GM21528 (cell line): Measurements from ENCODE around the gene KYAT1.
"Not testable (repeated sequence)": the region's sequence is repeated elsewhere in the genome, so short reads cannot be mapped to it uniquely, and the experiment has no call there.

Source experiments
- ATAC-seq: cut with Tn5 transposase; IDR thresholded peaks from one replicate; pipeline ENCODE4 v1.9.1; 2021; ENCODE audit warnings: mild to moderate bottlenecking, moderate library complexity; ENCODE audit not compliant: unreplicated experiment, low FRiP score

The KYAT1 gene

DNA sequence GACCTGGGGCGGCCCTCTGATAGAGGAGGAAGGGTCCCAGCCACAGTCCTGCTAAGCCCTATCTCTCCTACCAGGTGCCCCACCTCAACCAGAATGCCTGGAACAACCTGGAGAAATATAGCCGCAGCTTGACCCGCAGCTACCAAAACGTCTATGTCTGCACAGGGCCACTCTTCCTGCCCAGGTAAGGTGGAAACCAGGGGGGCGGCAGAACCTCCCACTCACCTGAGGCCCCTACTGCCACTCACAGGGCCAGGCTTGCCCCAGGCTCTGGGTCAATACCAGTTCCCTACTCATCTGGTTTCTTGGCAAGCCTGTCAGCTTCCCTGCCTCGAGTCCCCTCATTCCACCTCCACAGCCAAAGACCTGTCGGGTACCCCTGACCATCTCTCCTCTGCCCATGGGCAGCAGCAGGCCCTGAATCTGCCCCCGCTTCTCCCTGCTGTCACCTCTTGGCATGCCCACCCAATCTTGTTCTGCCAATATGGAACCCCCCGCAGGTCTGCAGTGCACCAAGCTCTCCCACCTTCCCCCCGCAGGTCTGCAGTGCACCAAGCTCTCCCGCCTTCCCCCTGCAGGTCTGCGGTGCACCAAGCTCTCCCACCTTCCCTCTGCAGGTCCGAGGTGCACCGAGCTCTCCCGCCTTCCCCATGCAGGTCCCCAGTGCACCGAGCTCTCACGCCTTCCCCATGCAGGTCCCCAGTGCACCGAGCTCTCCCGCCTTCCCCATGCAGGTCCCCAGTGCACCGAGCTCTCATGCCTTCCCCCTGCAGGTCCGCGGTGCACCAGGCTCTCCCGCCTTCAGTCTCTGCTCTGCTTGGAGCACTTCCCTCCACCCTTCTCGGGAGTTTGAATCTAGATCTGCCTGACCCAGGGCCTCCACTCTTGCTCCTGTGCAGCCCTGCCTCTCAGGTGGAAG lies 60.8 kb downstream of the KYAT1 start:
- no peak for ATAC-seq

- ATAC-seq = no peak
These were observed 61.8 kb downstream of the KYAT1 start for GRCh38 chr9:128819716-128820664.

GRCh38 chr9:128818839-128819715 lies 62.7 kb downstream of the KYAT1 start:
- peak; percentile 34 for ATAC-seq

- peak; percentile 76 for ATAC-seq
These were observed 63.5 kb downstream of the KYAT1 start, which contains the start of gene ENDOG for GRCh38 chr9:128818099-128818838. ENDOG (plus strand) TSS chr9:128818500; CDS start chr9:128818685, 185 bp downstream.

DNA sequence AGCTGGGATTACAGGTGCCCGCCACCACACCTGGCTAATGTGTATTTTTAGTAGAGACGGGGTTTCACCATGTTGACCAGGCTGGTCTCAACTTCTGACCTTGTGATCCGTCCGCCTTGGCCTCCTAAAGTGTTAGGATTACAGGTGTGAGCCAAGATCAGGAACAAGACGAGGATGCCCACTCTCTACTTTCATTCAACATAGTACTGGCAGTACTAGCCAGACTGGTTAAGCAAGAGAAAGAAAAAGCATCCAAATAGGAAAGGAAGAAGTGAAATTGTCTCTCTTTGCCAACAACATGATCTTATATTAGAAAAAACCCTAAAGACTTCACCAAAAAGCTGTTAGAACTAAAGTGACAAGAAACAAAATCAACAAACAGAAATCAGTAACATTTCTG lies 70.9 kb downstream of the KYAT1 start:
- ATAC-seq = no peak

DNA sequence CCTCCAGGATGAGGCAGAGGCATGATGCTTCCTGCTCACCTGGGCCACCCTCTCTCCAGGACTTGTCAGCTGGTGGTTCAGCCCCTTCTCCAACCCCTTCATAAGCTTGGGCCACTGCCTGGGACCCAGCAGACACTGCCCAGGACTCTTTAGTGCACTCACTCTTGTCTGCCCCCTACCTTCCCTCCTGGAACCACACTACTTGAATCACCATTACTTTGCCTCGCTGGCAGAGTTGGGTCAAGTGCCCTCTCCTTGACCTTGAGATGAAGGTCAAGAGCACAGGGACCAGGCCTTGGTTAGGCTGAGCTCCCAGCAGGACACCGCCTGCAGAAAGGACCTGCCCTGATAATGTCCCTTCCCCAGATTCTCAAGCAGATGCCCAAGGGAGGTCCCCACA lies 71.9 kb downstream of the KYAT1 start:
- ATAC-seq = no peak

GRCh38 chr9:128809036-128809599 lies 72.6 kb downstream of the KYAT1 start:
- ATAC-seq = no peak

DNA sequence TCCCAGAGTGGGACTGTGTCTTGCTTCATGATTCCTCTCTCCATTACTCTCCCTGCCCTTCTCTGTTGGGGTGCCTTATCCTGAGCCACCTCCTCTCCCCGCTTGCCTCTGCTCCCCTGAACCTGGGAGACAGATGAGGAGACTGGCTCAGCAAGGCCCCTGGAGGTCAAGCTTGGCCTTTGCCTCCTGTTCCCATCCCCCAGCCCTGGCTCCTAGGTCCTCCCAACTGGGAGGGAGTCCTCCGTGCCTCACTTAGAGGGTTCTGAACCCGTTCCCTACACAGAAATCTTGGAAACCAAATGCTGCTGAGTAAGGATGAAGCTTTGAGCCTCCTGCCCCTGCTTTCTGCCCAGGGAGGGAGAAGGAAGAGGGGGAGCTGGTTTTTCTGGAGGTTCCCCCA lies 73.2 kb downstream of the KYAT1 start:
- ATAC-seq = no peak

GRCh38 chr9:128807827-128808226 lies 73.9 kb downstream of the KYAT1 start:
- ATAC-seq = no peak

DNA sequence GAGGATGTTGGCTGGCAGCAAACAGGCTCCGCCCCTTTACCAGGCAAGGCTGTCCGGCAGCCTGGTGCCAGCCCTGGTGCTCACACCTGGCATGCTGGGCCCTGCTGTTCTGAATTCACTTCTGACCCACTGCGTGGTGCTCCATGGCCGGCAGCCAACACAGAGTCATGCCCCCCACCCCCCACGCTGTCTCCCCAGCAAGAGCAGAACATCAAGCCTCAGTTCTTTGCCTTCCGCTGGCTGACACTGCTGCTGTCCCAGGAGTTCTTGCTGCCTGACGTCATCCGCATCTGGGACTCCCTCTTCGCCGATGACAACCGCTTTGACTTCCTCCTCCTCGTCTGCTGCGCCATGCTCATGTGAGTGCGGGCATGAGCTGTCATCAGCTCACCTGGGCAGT lies 76.1 kb downstream of the KYAT1 start:
- no peak for ATAC-seq

GRCh38 chr9:128802482-128802881 lies 79.3 kb downstream of the KYAT1 start:
- no peak for ATAC-seq

- ATAC-seq = no peak
These were observed 81.7 kb downstream of the KYAT1 start for GRCh38 chr9:128800061-128800460.

DNA sequence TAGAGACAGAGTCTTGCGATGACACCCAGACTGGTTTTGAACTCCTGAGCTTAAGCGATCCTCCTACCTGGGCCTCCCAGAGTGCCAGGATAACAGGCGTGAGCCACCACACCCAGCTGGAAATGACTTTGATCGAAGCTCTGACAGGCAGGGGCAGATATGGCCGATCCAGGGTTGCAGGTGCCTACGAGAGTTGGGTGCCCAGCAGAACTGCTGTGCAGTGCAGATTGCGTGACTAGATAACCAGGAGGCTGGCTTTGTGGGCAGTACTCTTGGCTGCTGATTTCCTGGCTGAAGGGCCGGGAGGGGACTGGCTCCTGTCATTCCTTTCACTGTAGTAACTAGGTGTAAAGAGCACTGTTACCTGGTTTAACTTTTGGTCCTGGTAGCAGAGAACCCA lies 82.9 kb downstream of the KYAT1 start:
- ATAC-seq = no peak

DNA sequence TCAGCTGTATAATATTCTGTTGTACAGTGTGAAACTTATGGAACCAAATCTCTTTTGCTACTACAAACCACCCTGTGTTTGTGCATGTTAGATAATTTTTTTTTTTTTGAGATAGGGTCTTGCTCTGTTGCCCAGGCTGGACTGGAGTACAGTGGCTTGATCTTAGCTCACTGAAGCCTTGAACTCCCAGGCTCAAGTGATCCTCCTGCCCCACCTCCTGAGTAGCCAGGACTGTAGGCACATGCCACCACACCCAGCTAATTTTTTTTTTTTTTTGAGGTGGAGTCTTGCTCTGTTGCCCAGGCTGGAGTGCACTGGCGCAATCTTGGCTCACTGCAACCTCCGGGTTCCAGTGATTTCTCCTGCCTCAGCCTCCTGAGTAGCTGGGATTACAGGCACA lies 86.8 kb downstream of the KYAT1 start:
- not testable (repeated sequence) for ATAC-seq

- no peak for ATAC-seq
These were observed 88.6 kb downstream of the KYAT1 start for GRCh38 chr9:128792978-128793686.

DNA sequence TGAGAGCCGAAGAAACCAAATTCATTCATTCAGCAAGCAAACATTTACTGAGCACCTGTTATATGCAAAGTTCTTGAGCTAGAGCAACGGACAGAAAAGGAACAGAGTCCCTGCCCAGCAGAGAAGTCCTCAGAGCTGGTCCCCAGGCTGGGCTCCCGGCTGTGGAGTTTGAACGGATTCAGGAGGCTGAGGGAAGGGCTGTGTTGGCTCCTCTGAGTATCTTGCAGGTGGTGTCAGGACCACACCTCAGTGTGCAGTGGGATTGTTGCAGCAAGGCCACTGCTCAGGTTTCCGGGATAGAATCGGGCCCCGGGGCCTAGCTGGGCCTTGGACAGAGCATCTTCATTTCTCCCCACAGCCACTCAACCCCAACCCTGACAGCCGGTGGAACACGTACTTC lies 89.6 kb downstream of the KYAT1 start:
- no peak for ATAC-seq

GRCh38 chr9:128790536-128790935 lies 91.2 kb downstream of the KYAT1 start:
- no peak for ATAC-seq

DNA sequence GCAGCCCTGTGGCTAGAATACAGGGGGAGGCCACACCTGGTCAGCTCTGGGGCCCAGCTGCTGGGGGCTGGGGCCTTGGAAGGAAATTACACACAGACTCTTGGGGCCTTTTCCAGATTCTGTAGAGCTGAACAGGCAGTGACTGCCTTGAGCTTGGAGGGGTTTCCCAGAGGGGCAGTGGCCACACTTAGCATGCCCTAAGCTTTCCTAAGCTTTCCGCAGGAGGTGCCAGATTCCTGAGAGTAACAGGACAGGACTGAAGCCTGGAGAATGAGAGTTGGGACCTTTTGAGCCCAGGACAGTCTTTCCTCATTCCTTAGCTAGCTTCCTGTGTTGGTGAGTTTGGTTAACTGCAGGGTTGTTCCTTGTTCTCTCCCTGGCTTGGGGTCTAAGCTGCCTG lies 93.3 kb downstream of the KYAT1 start:
- ATAC-seq = no peak

DNA sequence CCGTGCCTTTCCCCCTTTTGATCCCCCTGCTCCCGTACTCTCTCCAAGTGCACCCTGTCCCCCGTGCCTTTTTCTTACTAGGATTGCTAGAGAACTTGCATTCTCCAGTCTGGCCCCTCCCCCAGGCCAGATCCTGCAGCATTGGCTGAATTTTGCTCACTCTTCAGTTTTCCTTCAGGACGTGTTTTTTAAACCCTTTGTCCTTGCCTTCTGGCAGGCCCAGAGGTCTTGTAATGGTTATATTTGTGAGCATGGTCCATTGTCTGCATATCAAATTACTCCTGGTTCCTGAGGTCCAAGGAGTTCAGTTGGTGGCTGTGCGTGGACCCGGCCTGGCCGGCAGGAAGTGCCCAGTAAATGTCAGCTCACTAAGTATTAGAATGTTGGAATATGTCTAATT lies 94.1 kb downstream of the KYAT1 start:
- ATAC-seq = no peak
